Astrocyte (in vitro differentiated cells and primary cell): ENCODE data around the gene DOCK1. TPM values are rescaled to one million over a fixed set of nuclear protein-coding genes. Genes with fewer than 3 reads are reported as not detected.

ENCODE experiments used
- DNase-seq: peaks from one replicate; pipeline ENCODE4 v3.0.0-alpha.2; 2010; ENCODE audit warnings: low read depth
- FAIRE-seq: peaks from 2 replicates; lab custom pipeline; 2011; peaks lifted over from hg19 to GRCh38; lab: Jason Lieb, UNC
- H2AFZ ChIP-seq: 2 replicates; pipeline ENCODE4 v1.6.0; 2012; ENCODE audit warnings: low read depth, low read length, inconsistent platforms
- H3K27ac ChIP-seq: 2 replicates; pipeline ENCODE4 v1.5.1; 2011; ENCODE audit warnings: low read depth, low read length, inconsistent platforms
- H3K27me3 ChIP-seq: 2 replicates; pipeline ENCODE4 v1.6.0; 2011; ENCODE audit warnings: low read length, inconsistent platforms; ENCODE audit not compliant: insufficient read depth
- H3K36me3 ChIP-seq: 2 replicates; pipeline ENCODE4 v1.5.1; 2011; ENCODE audit warnings: low read length, inconsistent platforms; ENCODE audit not compliant: insufficient read depth
- H3K4me1 ChIP-seq: 2 replicates; pipeline ENCODE4 v1.5.1; 2011; ENCODE audit warnings: low read length, inconsistent platforms; ENCODE audit not compliant: insufficient read depth
- H3K4me2 ChIP-seq: 2 replicates; pipeline ENCODE4 v1.6.0; 2012; ENCODE audit warnings: low read length, inconsistent platforms
- H3K4me3 ChIP-seq: 2 replicates; pipeline ENCODE4 v1.5.1; 2011; ENCODE audit warnings: low read depth, mild to moderate bottlenecking, low read length, inconsistent platforms; ENCODE audit not compliant: insufficient read depth
- H3K79me2 ChIP-seq: 2 replicates; pipeline ENCODE4 v1.6.0; 2012; ENCODE audit warnings: mild to moderate bottlenecking, low read length, inconsistent platforms; ENCODE audit not compliant: insufficient read depth
- H3K9ac ChIP-seq: 2 replicates; pipeline ENCODE4 v1.6.0; 2012; ENCODE audit warnings: mild to moderate bottlenecking, low read length, inconsistent platforms
- H3K9me3 ChIP-seq: 2 replicates; pipeline ENCODE4 v1.5.1; 2012; ENCODE audit warnings: low read depth, mild to moderate bottlenecking, low read length, inconsistent platforms; ENCODE audit not compliant: insufficient read depth
- H4K20me1 ChIP-seq: 2 replicates; pipeline ENCODE4 v1.6.0; 2012; ENCODE audit warnings: low read length, inconsistent platforms; ENCODE audit not compliant: insufficient read depth
- H3K27ac Mint-ChIP-seq: one replicate; pipeline ENCODE4 v1.8.0; 2021; ENCODE audit warnings: mild to moderate bottlenecking, mixed read lengths; ENCODE audit not compliant: unreplicated experiment
- H3K27me3 Mint-ChIP-seq: one replicate; pipeline ENCODE4 v1.8.0; 2021; ENCODE audit warnings: low read depth, mixed read lengths; ENCODE audit not compliant: unreplicated experiment
- H3K36me3 Mint-ChIP-seq: one replicate; pipeline ENCODE4 v1.8.0; 2021; ENCODE audit warnings: low read depth, mixed read lengths; ENCODE audit not compliant: unreplicated experiment
- H3K4me1 Mint-ChIP-seq: one replicate; pipeline ENCODE4 v1.8.0; 2021; ENCODE audit warnings: low read depth, mixed read lengths; ENCODE audit not compliant: unreplicated experiment
- H3K4me3 Mint-ChIP-seq: one replicate; pipeline ENCODE4 v1.8.0; 2021; ENCODE audit warnings: mild to moderate bottlenecking, moderate library complexity, mixed read lengths; ENCODE audit not compliant: unreplicated experiment
- H3K9me3 Mint-ChIP-seq: one replicate; pipeline ENCODE4 v1.8.0; 2021; ENCODE audit warnings: mild to moderate bottlenecking, mixed read lengths; ENCODE audit not compliant: unreplicated experiment
- CTCF ChIP-seq: IDR thresholded peaks from 2 replicates; pipeline ENCODE4 v1.5.1; 2011; ENCODE audit warnings: low read depth, mild to moderate bottlenecking, inconsistent platforms, low read length, moderate library complexity; ENCODE audit not compliant: insufficient read depth
- EZH2 ChIP-seq: IDR thresholded peaks from 2 replicates; pipeline ENCODE4 v1.6.1; 2012; ENCODE audit warnings: mild to moderate bottlenecking, low read length, inconsistent platforms; ENCODE audit not compliant: insufficient read depth
- total RNA-seq: library from RNA; stranded (reverse); gene quantifications from 2 replicates; pipeline ENCODE4 v1.2.1, GENCODE V29; 2021

The DOCK1 gene
- total RNA-seq, 1 donor from 2014 or later, result 42.5 TPM

GRCh38 chr10:126909147-126909546 lies 3.9 kb downstream of the DOCK1 start:
- Mint-ChIP-seq H3K4me1 (peaks cover 12% of the 10 kb centered on the region), H3K27ac (no peak overlapping the region), H3K9me3 (peaks cover 2% of the 10 kb centered on the region), H3K27me3 (no peaks in the 10 kb centered on the region), H3K4me3 (no peak overlapping the region), H3K36me3 (peaks cover 4% of the 10 kb centered on the region)
- no peak overlapping the region for H3K4me2 ChIP-seq
- H4K20me1 ChIP-seq, result peaks cover 72% of the 10 kb centered on the region
- no peaks in the 10 kb centered on the region for H3K27me3 ChIP-seq
- H3K9ac ChIP-seq, result no peak overlapping the region
- H3K27ac ChIP-seq, result no peak overlapping the region
- DNase-seq (no peak), FAIRE-seq (no peak)
- H2AFZ ChIP-seq, result no peak overlapping the region
- no peaks in the 10 kb centered on the region for H3K36me3 ChIP-seq
- peaks cover 87% of the 10 kb centered on the region for H3K79me2 ChIP-seq
- H3K4me3 ChIP-seq, result no peak overlapping the region
- H3K9me3 ChIP-seq, result no peaks in the 10 kb centered on the region
- TF ChIP-seq EZH2 (no peak), CTCF (no peak)
- peaks cover 17% of the 10 kb centered on the region for H3K4me1 ChIP-seq

DNA sequence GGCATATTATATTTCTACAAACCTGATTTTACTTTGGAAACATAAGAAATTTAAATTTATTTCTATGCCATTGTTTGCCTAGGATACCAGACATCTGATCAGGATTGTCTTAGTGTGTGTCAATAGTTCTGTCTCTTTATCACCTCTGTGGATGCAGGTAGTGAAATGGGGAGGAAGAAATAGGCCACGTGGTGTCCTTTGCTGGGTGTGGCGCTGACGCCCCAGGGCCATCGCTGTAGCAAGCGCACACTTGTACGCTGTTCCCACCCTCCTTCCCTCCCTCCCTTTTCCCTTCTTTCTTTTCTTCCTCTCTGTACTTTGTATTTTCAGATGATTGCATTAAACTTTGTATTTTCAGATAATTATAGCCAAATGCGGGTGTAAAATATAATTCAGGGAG lies 5.0 kb downstream of the DOCK1 start:
- no peak overlapping the region for H3K27ac Mint-ChIP-seq
- peaks cover 9% of the 10 kb centered on the region for H3K4me1 ChIP-seq
- DNase-seq (no peak), FAIRE-seq (no peak)
- peaks cover 82% of the 10 kb centered on the region for H4K20me1 ChIP-seq
- no peak overlapping the region for H3K4me2 ChIP-seq
- no peaks in the 10 kb centered on the region for H3K9me3 ChIP-seq
- H3K27me3 Mint-ChIP-seq, result no peaks in the 10 kb centered on the region
- H3K36me3 Mint-ChIP-seq, result peaks cover 7% of the 10 kb centered on the region
- H3K4me3 ChIP-seq, result no peak overlapping the region
- H3K27me3 ChIP-seq, result no peaks in the 10 kb centered on the region
- H3K36me3 ChIP-seq, result no peaks in the 10 kb centered on the region
- peaks cover 7% of the 10 kb centered on the region for H3K4me1 Mint-ChIP-seq
- H3K79me2 ChIP-seq, result peaks cover 94% of the 10 kb centered on the region
- peaks cover 8% of the 10 kb centered on the region for H3K9me3 Mint-ChIP-seq
- no peak overlapping the region for H2AFZ ChIP-seq
- no peak overlapping the region for H3K9ac ChIP-seq
- no peak for TF ChIP-seq EZH2
- no peak for TF ChIP-seq CTCF
- H3K4me3 Mint-ChIP-seq, result no peak overlapping the region
- no peak overlapping the region for H3K27ac ChIP-seq

DNA sequence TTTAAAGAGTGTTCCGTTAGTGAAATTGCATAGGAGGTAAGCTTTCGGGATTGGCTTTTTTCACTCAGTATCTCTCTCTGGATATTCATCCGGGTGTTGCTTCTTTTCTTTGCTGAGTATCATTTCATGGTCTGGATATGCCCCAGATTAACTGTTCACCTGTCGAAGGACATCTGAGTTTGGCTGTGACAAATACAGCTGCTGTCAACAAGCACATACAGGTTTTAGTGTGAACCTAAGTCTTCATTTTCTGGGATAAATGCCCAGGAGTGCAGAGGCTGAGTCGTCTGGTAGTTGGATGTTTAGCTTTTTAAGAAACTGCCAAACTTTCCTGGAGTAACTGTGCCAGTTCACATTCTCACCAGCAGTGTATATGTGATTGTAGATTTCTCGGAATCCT lies 5.6 kb downstream of the DOCK1 start:
- no peak overlapping the region for H3K4me3 ChIP-seq
- Mint-ChIP-seq H3K4me1 (peaks cover 7% of the 10 kb centered on the region), H3K27me3 (no peaks in the 10 kb centered on the region)

More for the DNA sequence above, 5.6 kb downstream of the DOCK1 start:
- DNase-seq (no peak), FAIRE-seq (no peak)
- Mint-ChIP-seq H3K9me3 (peaks cover 8% of the 10 kb centered on the region), H3K4me3 (no peak overlapping the region), H3K36me3 (peaks cover 10% of the 10 kb centered on the region), H3K27ac (no peak overlapping the region)
- Histone ChIP-seq H2AFZ (no peak overlapping the region), H3K9me3 (no peaks in the 10 kb centered on the region), H3K27ac (no peak overlapping the region), H3K9ac (no peak overlapping the region), H3K79me2 (peaks cover 98% of the 10 kb centered on the region), H3K4me2 (no peak overlapping the region), H4K20me1 (peaks cover 88% of the 10 kb centered on the region), H3K27me3 (no peaks in the 10 kb centered on the region), H3K36me3 (no peaks in the 10 kb centered on the region), H3K4me1 (peaks cover 9% of the 10 kb centered on the region)
- TF ChIP-seq EZH2 (no peak), CTCF (no peak)
